Hepatocyte (in vitro differentiated cells): Measurements from ENCODE around the gene RANBP17. TPM values are rescaled to one million over a fixed set of nuclear protein-coding genes. Genes with fewer than 3 reads are reported as not detected.

Source experiments
- DNase-seq: peaks from one replicate; pipeline ENCODE4 v3.0.0-alpha.2; 2016; ENCODE audit warnings: low spot score
- H2AFZ ChIP-seq: fragments of 200-600 bp; sonication (generic); 2 replicates; pipeline ENCODE4 v1.6.0; 2016; ENCODE audit warnings: antibody characterized with exemption, mild to moderate bottlenecking
- H3K27ac ChIP-seq: fragments of 200-600 bp; sonication (generic); 2 replicates; pipeline ENCODE4 v1.5.1; 2016; ENCODE audit warnings: mild to moderate bottlenecking
- H3K27me3 ChIP-seq: fragments of 200-600 bp; sonication (generic); 2 replicates; pipeline ENCODE4 v1.6.1; 2016
- H3K36me3 ChIP-seq: fragments of 200-600 bp; sonication (generic); replicated peaks from 2 replicates; pipeline ENCODE4 v1.5.1; 2016; ENCODE audit warnings: low read depth; ENCODE audit not compliant: insufficient read depth
- H3K4me1 ChIP-seq: fragments of 200-600 bp; sonication (generic); 2 replicates; pipeline ENCODE4 v1.5.1; 2016; ENCODE audit warnings: mild to moderate bottlenecking, moderate library complexity; ENCODE audit not compliant: insufficient read depth
- H3K4me2 ChIP-seq: fragments of 200-600 bp; sonication (generic); 2 replicates; pipeline ENCODE4 v1.6.0; 2016
- H3K4me3 ChIP-seq: fragments of 200-600 bp; sonication (generic); 2 replicates; pipeline ENCODE4 v1.5.1; 2016; ENCODE audit warnings: mild to moderate bottlenecking
- H3K79me2 ChIP-seq: fragments of 200-600 bp; sonication (generic); 2 replicates; pipeline ENCODE4 v1.6.0; 2017; ENCODE audit warnings: mild to moderate bottlenecking
- H3K9me2 ChIP-seq: fragments of 200-600 bp; sonication (generic); replicated peaks from 2 replicates; pipeline ENCODE4 v1.6.0; 2017; ENCODE audit warnings: mild to moderate bottlenecking; ENCODE audit not compliant: insufficient read depth
- H3K9me3 ChIP-seq: fragments of 200-600 bp; sonication (generic); 2 replicates; pipeline ENCODE4 v1.5.1; 2016; ENCODE audit warnings: low read depth, mild to moderate bottlenecking
- H4K20me1 ChIP-seq: fragments of 200-600 bp; sonication (generic); 2 replicates; pipeline ENCODE4 v1.6.0; 2016; ENCODE audit warnings: mild to moderate bottlenecking; ENCODE audit not compliant: insufficient read depth, poor library complexity, severe bottlenecking
- EZH2 ChIP-seq: fragments of 200-600 bp; sonication (generic); IDR thresholded peaks from 2 replicates; pipeline ENCODE4 v1.6.1; 2016; ENCODE audit warnings: antibody characterized with exemption, mild to moderate bottlenecking, borderline replicate concordance
- EZH2phosphoT487 ChIP-seq: fragments of 200-600 bp; sonication (generic); IDR thresholded peaks from one replicate; pipeline ENCODE4 v1.6.1; 2018; ENCODE audit warnings: antibody characterized with exemption, mild to moderate bottlenecking, low read depth, moderate library complexity; ENCODE audit not compliant: unreplicated experiment, severe bottlenecking
- WGBS: methylation state at CpG from one replicate; pipeline ENCODE4 v1.1.6; 2016; ENCODE audit warnings: low lambda C conversion rate; ENCODE audit errors: missing lambda C conversion rate; 5-methylcytosine and 5-hydroxymethylcytosine counted together
- polyA plus RNA-seq: library from polyadenylated mRNA; unstranded; fragments of >200 nt; fragmentation: Nextera tagmentation; extraction: Ambion mirVana; gene quantifications from 2 replicates; pipeline ENCODE4 v1.2.1, GENCODE V29; 2016
- total RNA-seq: library from RNA; depleted of rRNA; stranded (reverse); fragments of >200 nt; gene quantifications from 2 replicates; pipeline ENCODE4 v1.2.3, GENCODE V29; 2014
- TF ChIP-seq, protein P1 (sequence below): fragments of 200-600 bp; sonication (generic); IDR thresholded peaks from 2 replicates; pipeline ENCODE4 v1.5.1; 2016; ENCODE audit warnings: antibody characterized with exemption, mild to moderate bottlenecking; ENCODE audit not compliant: poor library complexity

The RANBP17 gene
- total and polyA plus RNA-seq, 2 experiments from 2014 or later, result 11.7 to 17.1 TPM

- Histone ChIP-seq H3K36me3 (no peaks in the 10 kb centered on the region), H3K4me1 (peaks cover 3% of the 10 kb centered on the region), H3K9me3 (no peaks in the 10 kb centered on the region), H2AFZ (no peak overlapping the region), H3K4me3 (no peak overlapping the region), H3K9me2 (no peaks in the 10 kb centered on the region), H3K4me2 (no peak overlapping the region), H3K27me3 (peaks cover 22% of the 10 kb centered on the region), H4K20me1 (no peaks in the 10 kb centered on the region), H3K79me2 (no peaks in the 10 kb centered on the region), H3K27ac (no peak overlapping the region)
- no peak for TF ChIP-seq EZH2
- TF ChIP-seq EZH2phosphoT487, result no peak
- WGBS, result over 99% methylated on average over 7 of the region's 7 CpGs
- DNase-seq, result no peak
These were observed 438.5 kb downstream of the RANBP17 start for GRCh38 chr5:171300358-171300757.

- Histone ChIP-seq H3K4me3 (no peak overlapping the region), H2AFZ (no peak overlapping the region), H3K4me1 (peaks cover 14% of the 10 kb centered on the region), H4K20me1 (no peaks in the 10 kb centered on the region), H3K27me3 (peaks cover 78% of the 10 kb centered on the region), H3K79me2 (no peaks in the 10 kb centered on the region), H3K9me3 (no peaks in the 10 kb centered on the region), H3K27ac (no peak overlapping the region), H3K4me2 (no peak overlapping the region), H3K9me2 (no peaks in the 10 kb centered on the region), H3K36me3 (no peaks in the 10 kb centered on the region)
- no peak for DNase-seq
- TF ChIP-seq EZH2, result no peak
- TF ChIP-seq, protein P1, sequence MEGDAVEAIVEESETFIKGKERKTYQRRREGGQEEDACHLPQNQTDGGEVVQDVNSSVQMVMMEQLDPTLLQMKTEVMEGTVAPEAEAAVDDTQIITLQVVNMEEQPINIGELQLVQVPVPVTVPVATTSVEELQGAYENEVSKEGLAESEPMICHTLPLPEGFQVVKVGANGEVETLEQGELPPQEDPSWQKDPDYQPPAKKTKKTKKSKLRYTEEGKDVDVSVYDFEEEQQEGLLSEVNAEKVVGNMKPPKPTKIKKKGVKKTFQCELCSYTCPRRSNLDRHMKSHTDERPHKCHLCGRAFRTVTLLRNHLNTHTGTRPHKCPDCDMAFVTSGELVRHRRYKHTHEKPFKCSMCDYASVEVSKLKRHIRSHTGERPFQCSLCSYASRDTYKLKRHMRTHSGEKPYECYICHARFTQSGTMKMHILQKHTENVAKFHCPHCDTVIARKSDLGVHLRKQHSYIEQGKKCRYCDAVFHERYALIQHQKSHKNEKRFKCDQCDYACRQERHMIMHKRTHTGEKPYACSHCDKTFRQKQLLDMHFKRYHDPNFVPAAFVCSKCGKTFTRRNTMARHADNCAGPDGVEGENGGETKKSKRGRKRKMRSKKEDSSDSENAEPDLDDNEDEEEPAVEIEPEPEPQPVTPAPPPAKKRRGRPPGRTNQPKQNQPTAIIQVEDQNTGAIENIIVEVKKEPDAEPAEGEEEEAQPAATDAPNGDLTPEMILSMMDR, result no peak
- no peak for TF ChIP-seq EZH2phosphoT487
- 65% methylated on average over 6 of the region's 6 CpGs for WGBS
These were observed 444.3 kb downstream of the RANBP17 start for GRCh38 chr5:171306166-171306565.

GRCh38 chr5:171306781-171307591 lies 445.2 kb downstream of the RANBP17 start:
- DNase-seq, result no peak
- H3K4me1 ChIP-seq, result peaks cover 22% of the 10 kb centered on the region
- H2AFZ ChIP-seq, result no peak overlapping the region
- no peaks in the 10 kb centered on the region for H4K20me1 ChIP-seq
- H3K4me3 ChIP-seq, result no peak overlapping the region
- H3K9me2 ChIP-seq, result no peaks in the 10 kb centered on the region
- peaks cover 86% of the 10 kb centered on the region for H3K27me3 ChIP-seq
- no peaks in the 10 kb centered on the region for H3K79me2 ChIP-seq
- no peak overlapping the region for H3K4me2 ChIP-seq
- H3K9me3 ChIP-seq, result no peaks in the 10 kb centered on the region
- WGBS, result 33% methylated on average over 10 of the region's 10 CpGs
- no peaks in the 10 kb centered on the region for H3K36me3 ChIP-seq
- TF ChIP-seq EZH2phosphoT487 (no peak), EZH2 (no peak)
- TF ChIP-seq, protein P1, result no peak
- no peak overlapping the region for H3K27ac ChIP-seq

- TF ChIP-seq EZH2phosphoT487, result peak; percentile 33
- TF ChIP-seq, protein P1, result no peak
- peak overlapping the region; percentile 53 for H3K4me2 ChIP-seq
- H3K9me2 ChIP-seq, result no peaks in the 10 kb centered on the region
- no peaks in the 10 kb centered on the region for H3K9me3 ChIP-seq
- WGBS, result 27% methylated on average over 42 of the region's 42 CpGs
- no peak overlapping the region for H3K4me3 ChIP-seq
- no peak overlapping the region for H3K27ac ChIP-seq
- no peaks in the 10 kb centered on the region for H4K20me1 ChIP-seq
- peaks cover 29% of the 10 kb centered on the region for H3K4me1 ChIP-seq
- H3K27me3 ChIP-seq, result peaks cover 95% of the 10 kb centered on the region
- DNase-seq, result no peak
- H3K36me3 ChIP-seq, result no peaks in the 10 kb centered on the region
- H3K79me2 ChIP-seq, result no peaks in the 10 kb centered on the region
- H2AFZ ChIP-seq, result no peak overlapping the region
These were observed 446.1 kb downstream of the RANBP17 start for GRCh38 chr5:171307789-171308452.
